Ishikawa (cell line): ENCODE data around the gene FOXA3.

Source experiments
- CREB1 ChIP-seq: IDR thresholded peaks from 2 replicates; pipeline ENCODE4 v1.6.1; 2012; ENCODE audit warnings: low read depth
- EGR1 ChIP-seq: IDR thresholded peaks from 2 replicates; pipeline ENCODE4 v1.6.1; 2012
- EP300 ChIP-seq: IDR thresholded peaks from 2 replicates; pipeline ENCODE4 v1.6.1; 2012; ENCODE audit warnings: borderline replicate concordance
- MAX ChIP-seq: IDR thresholded peaks from 2 replicates; pipeline ENCODE4 v1.6.1; 2012
- RAD21 ChIP-seq: IDR thresholded peaks from 2 replicates; pipeline ENCODE4 v1.6.1; 2012; ENCODE audit warnings: low read depth
- REST ChIP-seq: IDR thresholded peaks from 2 replicates; pipeline ENCODE4 v1.6.1; 2012; ENCODE audit warnings: low read depth, mild to moderate bottlenecking
- TAF1 ChIP-seq: IDR thresholded peaks from 2 replicates; pipeline ENCODE4 v1.6.1; 2012; ENCODE audit warnings: low read depth, mild to moderate bottlenecking
- TCF12 ChIP-seq: IDR thresholded peaks from 2 replicates; pipeline ENCODE4 v1.6.1; 2012; ENCODE audit warnings: low read depth
- TEAD4 ChIP-seq: IDR thresholded peaks from 2 replicates; pipeline ENCODE4 v1.6.1; 2012
- USF1 ChIP-seq: IDR thresholded peaks from 2 replicates; pipeline ENCODE4 v1.6.1; 2012
- YY1 ChIP-seq: IDR thresholded peaks from 2 replicates; pipeline ENCODE4 v1.6.1; 2012; ENCODE audit warnings: low read depth
- ZBTB7A ChIP-seq: IDR thresholded peaks from 2 replicates; pipeline ENCODE4 v1.6.1; 2012; ENCODE audit warnings: low read depth

DNA sequence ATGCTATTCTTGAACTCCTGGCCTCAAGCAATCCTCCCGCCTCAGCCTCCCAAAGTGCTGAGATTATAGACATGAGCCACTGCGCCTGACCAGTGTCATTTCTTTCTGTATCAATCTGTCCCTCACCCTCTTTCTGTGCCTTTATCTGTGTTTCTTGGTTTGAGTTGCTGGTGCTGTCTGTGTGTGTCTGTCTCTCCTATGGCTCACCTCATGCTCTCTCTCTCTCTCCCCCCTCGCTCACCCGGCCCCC lies 12.0 kb downstream of the FOXA3 start:
- no peak for TF ChIP-seq REST
- no peak for TF ChIP-seq EGR1
- TF ChIP-seq USF1 = no peak
- no peak for TF ChIP-seq RAD21
- TF ChIP-seq EP300 = no peak
- no peak for TF ChIP-seq YY1
- no peak for TF ChIP-seq TAF1
- no peak for TF ChIP-seq MAX
- no peak for TF ChIP-seq ZBTB7A
- no peak for TF ChIP-seq CREB1
- no peak for TF ChIP-seq TCF12
- no peak for TF ChIP-seq TEAD4
